Measurements from ENCODE around the gene ATP5F1A.

GRCh38 chr18:46133534-46133933 lies 35.4 kb upstream of the ATP5F1A start:
- TF ChIP-seq CTCF (conservative IDR thresholded peaks at IDR 0.05; ENCODE audit: low read length) (no peak), EZH2phosphoT487 (IDR thresholded peaks at IDR 0.05; ENCODE audit: borderline replicate concordance, low read depth, low read length) (no peak)

All from OCI-LY7 (cell line).